Stimulated activated CD8-positive, alpha-beta memory T cell treated with anti-CD3 and anti-CD28 coated beads, Interleukin-15, amount 100 ng/mL, for 24 hours (primary cell): Measurements from ENCODE around the gene RBP4.

ENCODE experiments used
- DNase-seq: peaks from one replicate; pipeline ENCODE4 v3.0.0-alpha.2; 2020; ENCODE audit warnings: low read depth

The RBP4 gene

GRCh38 chr10:93601146-93601773 lies at the start of gene RBP4:
Gene RBP4 (minus strand): TSS chr10:93601235. CDS start chr10:93601028, 207 bp downstream.
- DNase-seq: no peak

- no peak for DNase-seq
Measured at GRCh38 chr10:93639791-93640190, 38.8 kb upstream of the RBP4 start.

GRCh38 chr10:93630625-93631557 lies 29.9 kb upstream of the RBP4 start:
- DNase-seq: no peak

- DNase-seq: no peak
Measured at GRCh38 chr10:93629647-93630305, 28.7 kb upstream of the RBP4 start.

GRCh38 chr10:93628858-93629257 lies 27.8 kb upstream of the RBP4 start:
- DNase-seq: no peak

GRCh38 chr10:93622942-93623341 lies 21.9 kb upstream of the RBP4 start:
- no peak for DNase-seq

- no peak for DNase-seq
Measured at GRCh38 chr10:93620925-93621324, 19.9 kb upstream of the RBP4 start.

- DNase-seq: no peak
Measured at GRCh38 chr10:93615576-93616235, 14.7 kb upstream of the RBP4 start.

GRCh38 chr10:93614101-93614825 lies 13.2 kb upstream of the RBP4 start:
- DNase-seq: no peak

GRCh38 chr10:93613126-93613525 lies 12.1 kb upstream of the RBP4 start:
- no peak for DNase-seq

- no peak for DNase-seq
Measured at GRCh38 chr10:93612311-93612710, 11.3 kb upstream of the RBP4 start, which contains the start of gene PDE6C. Gene PDE6C (plus strand): TSS chr10:93612537. CDS start chr10:93612726, 189 bp downstream.

GRCh38 chr10:93608421-93608820 lies 7.4 kb upstream of the RBP4 start:
- DNase-seq: no peak

GRCh38 chr10:93604146-93604545 lies 3.1 kb upstream of the RBP4 start:
- DNase-seq: no peak

GRCh38 chr10:93603023-93603422 lies 2.0 kb upstream of the RBP4 start:
- no peak for DNase-seq

- no peak for DNase-seq
Measured at GRCh38 chr10:93601774-93602162, 733 bp upstream of the RBP4 start.

GRCh38 chr10:93600446-93601145 lies 439 bp downstream of the RBP4 start:
- DNase-seq: no peak

- no peak for DNase-seq
Measured at GRCh38 chr10:93599778-93600177, 1.3 kb downstream of the RBP4 start.

GRCh38 chr10:93599335-93599734 lies 1.7 kb downstream of the RBP4 start:
- DNase-seq: no peak

- no peak for DNase-seq
Measured at GRCh38 chr10:93598157-93598556, 2.9 kb downstream of the RBP4 start.

- DNase-seq: no peak
Measured at GRCh38 chr10:93597075-93597599, 3.9 kb downstream of the RBP4 start.

- DNase-seq: no peak
Measured at GRCh38 chr10:93596539-93596938, 4.5 kb downstream of the RBP4 start.
